Right lobe of liver (tissue), 4 donors: Measurements from ENCODE around the gene KIF5B.

Source experiments
- CTCF ChIP-seq, 4 donors: fragments of 200-600 bp in 3 of 4; fragments of 450-650 bp in 1 of 4; IDR thresholded peaks; one replicate each; pipeline versions ENCODE4 v1.5.1 to v1.8.0; 2016 to 2022; ENCODE audit warnings: antibody characterized with exemption in 4 of 4, mild to moderate bottlenecking in 2 of 4
- POLR2A ChIP-seq: fragments of 450-650 bp; IDR thresholded peaks from one replicate; pipeline ENCODE4 v1.6.1; 2017; ENCODE audit warnings: antibody characterized with exemption, mild to moderate bottlenecking
- donor health status: DM: no; HTN: no; CAD: no.
- donor health status: DM: no; HTN: no; CAD: no.
- donor health status: DM: no; HTN: yes; CAD: no.

DNA sequence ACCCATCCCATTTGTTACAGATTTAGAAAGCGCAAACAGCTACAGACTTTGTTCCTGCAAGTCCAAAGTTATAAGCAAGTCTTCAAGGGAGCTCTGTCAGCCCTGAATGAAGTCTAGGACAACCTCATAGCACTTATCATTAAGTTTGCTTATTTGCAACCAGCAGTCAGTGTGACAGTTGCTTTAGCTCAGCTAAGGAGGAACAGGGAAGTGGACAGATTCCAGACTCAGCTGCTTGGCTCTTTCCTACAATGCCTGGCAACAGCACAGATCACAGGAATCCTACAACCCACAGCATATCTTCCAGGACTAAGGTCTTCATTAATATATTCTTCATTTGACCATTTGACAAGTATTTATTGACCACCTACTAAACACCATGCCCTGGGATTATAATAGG lies 17.4 kb upstream of the KIF5B start:
- TF ChIP-seq POLR2A (no peak), CTCF (IDR thresholded peaks at IDR 0.05) (no peak)
